OCI-LY3 (cell line): ENCODE results near the gene ARID1B.

Source experiments
- H2AFZ ChIP-seq: fragments of 200-600, 300-600 bp; shearing (Covaris generic); 2 replicates; pipeline ENCODE4 v1.6.0; 2014; ENCODE audit warnings: antibody characterized with exemption, low read depth, low read length
- H3K27ac ChIP-seq: fragments of 200-600, 300-600 bp; sonication (generic); 2 replicates; pipeline ENCODE4 v1.5.1; 2014; ENCODE audit warnings: mild to moderate bottlenecking, low read length, moderate library complexity, mixed read lengths
- H3K27me3 ChIP-seq: fragments of 200-600, 300-600 bp; sonication (generic); 2 replicates; pipeline ENCODE4 v1.6.1; 2014; ENCODE audit warnings: low read depth, low read length, mixed read lengths
- H3K36me3 ChIP-seq: fragments of 200-600, 300-600 bp; sonication (generic); replicated peaks from 2 replicates; pipeline ENCODE3; 2014; ENCODE audit warnings: low read depth, low read length, mixed read lengths
- H3K4me1 ChIP-seq: fragments of 300-600, 200-600 bp; sonication (generic); 2 replicates; pipeline ENCODE4 v1.6.1; 2014; ENCODE audit warnings: low read length, mixed read lengths
- H3K4me2 ChIP-seq: fragments of 200-600, 300-600 bp; sonication (generic); 2 replicates; pipeline ENCODE4 v1.6.1; 2014; ENCODE audit warnings: low read length, mixed read lengths
- H3K4me3 ChIP-seq: fragments of 300-600, 200-600 bp; sonication (generic); 2 replicates; pipeline ENCODE4 v1.5.1; 2014; ENCODE audit warnings: antibody characterized with exemption, mild to moderate bottlenecking, low read length, moderate library complexity
- H3K79me2 ChIP-seq: fragments of 300-600, 200-600 bp; shearing (Covaris generic); 2 replicates; pipeline ENCODE4 v1.6.1; 2014; ENCODE audit warnings: mild to moderate bottlenecking, low read length, mixed read lengths
- H3K9ac ChIP-seq: fragments of 300-600, 200-600 bp; shearing (Covaris generic); 2 replicates; pipeline ENCODE4 v1.6.0; 2014; ENCODE audit warnings: mild to moderate bottlenecking, low read length, moderate library complexity
- H3K9me3 ChIP-seq: fragments of 200-600, 300-600 bp; shearing (Covaris generic); 2 replicates; pipeline ENCODE4 v1.6.1; 2014; ENCODE audit warnings: low read length, mixed read lengths; ENCODE audit not compliant: insufficient read depth
- H4K20me1 ChIP-seq: fragments of 200-600, 300-600 bp; sonication (generic); 2 replicates; pipeline ENCODE4 v1.6.1; 2016; ENCODE audit warnings: low read length, mixed read lengths; ENCODE audit not compliant: insufficient read depth
- CTCF ChIP-seq: fragments of 200-600, 300-600 bp; sonication (generic); IDR thresholded peaks from 2 replicates; pipeline ENCODE4 v1.5.1; 2014; ENCODE audit warnings: antibody characterized with exemption, low read length, low read depth
- EZH2phosphoT487 ChIP-seq: fragments of 200-600 bp; shearing (Covaris generic); IDR thresholded peaks from 2 replicates; pipeline ENCODE4 v1.6.1; 2018; ENCODE audit warnings: antibody characterized with exemption, mixed run types, low read depth

The ARID1B gene

GRCh38 chr6:157095084-157095483 lies 317.9 kb downstream of the ARID1B start:
- no peaks in the 10 kb centered on the region for H3K79me2 ChIP-seq
- H3K4me3 ChIP-seq, result no peak overlapping the region
- no peak overlapping the region for H3K27ac ChIP-seq
- no peaks in the 10 kb centered on the region for H3K36me3 ChIP-seq
- no peaks in the 10 kb centered on the region for H3K27me3 ChIP-seq
- no peaks in the 10 kb centered on the region for H3K9me3 ChIP-seq
- 0 out of 2 replicates have a peak, but pooled peaks cover 2% of the 10 kb centered on the region for H4K20me1 ChIP-seq
- H2AFZ ChIP-seq, result no peak overlapping the region
- no peak overlapping the region for H3K9ac ChIP-seq
- 0 out of 2 replicates have a peak, but pooled peaks cover 4% of the 10 kb centered on the region for H3K4me1 ChIP-seq
- TF ChIP-seq EZH2phosphoT487 (no peak), CTCF (no peak)
- H3K4me2 ChIP-seq, result no peak overlapping the region

GRCh38 chr6:157095569-157095968 lies 318.4 kb downstream of the ARID1B start:
- H3K79me2 ChIP-seq, result no peaks in the 10 kb centered on the region

GRCh38 chr6:157096105-157096504 lies 318.9 kb downstream of the ARID1B start:
- Histone ChIP-seq H3K9ac (no peak overlapping the region), H2AFZ (no peak overlapping the region), H3K4me2 (no peak overlapping the region), H3K4me3 (no peak overlapping the region), H3K27ac (no peak overlapping the region), H3K27me3 (no peaks in the 10 kb centered on the region), H4K20me1 (peaks cover 7% of the 10 kb centered on the region; the same call in 1 of the 2 replicates), H3K4me1 (0 out of 2 replicates have a peak, but pooled peaks cover 8% of the 10 kb centered on the region), H3K9me3 (no peaks in the 10 kb centered on the region), H3K79me2 (no peaks in the 10 kb centered on the region), H3K36me3 (no peaks in the 10 kb centered on the region)
- TF ChIP-seq CTCF (no peak), EZH2phosphoT487 (no peak)

More at GRCh38 chr6:157095569-157095968, 318.4 kb downstream of the ARID1B start:
- Histone ChIP-seq H3K9ac (no peak overlapping the region), H3K4me2 (no peak overlapping the region), H3K9me3 (no peaks in the 10 kb centered on the region), H3K27ac (no peak overlapping the region), H3K4me3 (no peak overlapping the region), H4K20me1 (peaks cover 4% of the 10 kb centered on the region; the same call in 1 of the 2 replicates), H3K27me3 (no peaks in the 10 kb centered on the region), H2AFZ (no peak overlapping the region), H3K36me3 (no peaks in the 10 kb centered on the region), H3K4me1 (0 out of 2 replicates have a peak, but pooled peaks cover 8% of the 10 kb centered on the region)
- no peak for TF ChIP-seq EZH2phosphoT487
- no peak for TF ChIP-seq CTCF

- no peak overlapping the region for H3K9ac ChIP-seq
- TF ChIP-seq CTCF (no peak), EZH2phosphoT487 (no peak)
- 0 out of 2 replicates have a peak, but pooled peaks cover 8% of the 10 kb centered on the region for H3K4me1 ChIP-seq
- no peak overlapping the region for H3K27ac ChIP-seq
- no peaks in the 10 kb centered on the region for H3K9me3 ChIP-seq
- H3K36me3 ChIP-seq, result no peaks in the 10 kb centered on the region
- H4K20me1 ChIP-seq, result peaks cover 7% of the 10 kb centered on the region; the same call in 1 of the 2 replicates
- no peak overlapping the region for H3K4me2 ChIP-seq
- no peaks in the 10 kb centered on the region for H3K27me3 ChIP-seq
- no peak overlapping the region for H3K4me3 ChIP-seq
- H3K79me2 ChIP-seq, result no peaks in the 10 kb centered on the region
- no peak overlapping the region for H2AFZ ChIP-seq
Measured at GRCh38 chr6:157096522-157096921, 319.3 kb downstream of the ARID1B start.
